Measurements from ENCODE around the gene HBG1. TPM values are rescaled to one million over a fixed set of nuclear protein-coding genes. Genes with fewer than 3 reads are reported as not detected.

The HBG1 gene
- total and polyA plus RNA-seq, 2 donors (not counting 3 experiments of a cell fraction or from before 2014, with no cell fraction given), result 0.72 TPM; not detected in 1

- no peaks in the 10 kb centered on the region for H4K20me1 ChIP-seq (replicated peaks; ENCODE audit: control insufficient read depth, extremely low read depth, insufficient read depth, low read length)
- dilution Hi-C loops (cut with MboI; ENCODE audit: extremely low pct_ligation_motif_present, low sequenced_read_pairs), result no loop called here
Observed at GRCh38 chr11:5272395-5273017, 22.8 kb upstream of the HBG1 start.

More at GRCh38 chr11:5272395-5273017, 22.8 kb upstream of the HBG1 start:
- Histone ChIP-seq H3K27me3 (ENCODE audit: control insufficient read depth in 2 of 2, insufficient read depth in 2 of 2, low read length in 2 of 2) (no peaks in the 10 kb centered on the region), H3K9me1 (replicated peaks; ENCODE audit: control insufficient read depth, extremely low read depth, insufficient read depth, low read length) (no peaks in the 10 kb centered on the region), H3K27ac (ENCODE audit: insufficient read depth, low read depth, low read length) (no peak overlapping the region), H3K9me3 (replicated peaks; ENCODE audit: control insufficient read depth, insufficient read depth, low read length) (no peaks in the 10 kb centered on the region), H3K4me1 (ENCODE audit: control insufficient read depth, extremely low read depth, insufficient read depth, low read length) (no peaks in the 10 kb centered on the region), H2AFZ (ENCODE audit: low read depth, low read length) (no peak overlapping the region), H3K4me3 (replicated peaks in 1 of 3; ENCODE audit: insufficient read depth in 1 of 3, low read depth in 1 of 3, low read length in 3 of 3) (no peak overlapping the region), H3K36me3 (ENCODE audit: control insufficient read depth in 2 of 2, extremely low read depth in 1 of 2, insufficient read depth in 2 of 2, low read length in 2 of 2) (no peaks in the 10 kb centered on the region), H3K79me2 (ENCODE audit: control insufficient read depth, insufficient read depth, low read length) (no peaks in the 10 kb centered on the region), H3K4me2 (ENCODE audit: insufficient read depth, low read length) (no peak overlapping the region), H3K9ac (replicated peaks; ENCODE audit: extremely low read depth, insufficient read depth, low read length) (no peak overlapping the region)
- FAIRE-seq (no peak), DNase-seq (ENCODE audit: low read depth, low spot score) (no peak)
- POLR2A ChIA-PET, result no interaction called here
- CTCF ChIA-PET, result no interaction called here
- TF ChIP-seq GATA2 (IDR thresholded peaks at IDR 0.05; ENCODE audit: insufficient read depth, insufficient read length, low read depth, low read length), result no peak
- no peak for TF ChIP-seq FOS (IDR thresholded peaks at IDR 0.05; ENCODE audit: borderline replicate concordance, insufficient read depth, low read length)
- no peak for TF ChIP-seq CTCF (IDR thresholded peaks at IDR 0.05; ENCODE audit: extremely low read depth in 1 of 2, insufficient read depth in 1 of 2, low read depth in 1 of 2, low read length in 2 of 2)
- no peak for TF ChIP-seq JUN (IDR thresholded peaks at IDR 0.05; ENCODE audit: borderline replicate concordance, insufficient read depth, insufficient read length, low read depth)
- no peak for TF ChIP-seq MYC (IDR thresholded peaks at IDR 0.05; ENCODE audit: low read depth, low read length)
- no peak for TF ChIP-seq EZH2 (IDR thresholded peaks at IDR 0.05; ENCODE audit: borderline replicate concordance, low read depth, low read length, severe bottlenecking)
- no peak for TF ChIP-seq POLR2A (IDR thresholded peaks at IDR 0.05; ENCODE audit: low read depth, low read length)
- no peak for TF ChIP-seq POLR2AphosphoS5 (IDR thresholded peaks at IDR 0.05; ENCODE audit: insufficient read depth, low read depth, low read length)
- no peak for TF ChIP-seq MAX (IDR thresholded peaks at IDR 0.05; ENCODE audit: insufficient read depth, insufficient read length)
- no TSS peak for BruUV-seq (replicated peaks)
- intact Hi-C loops (cut with micrococcal nuclease), result no loop called here

All from endothelial cell of umbilical vein (primary cell).